Stimulated activated CD4-positive, alpha-beta T cell treated with anti-CD3 and anti-CD28 coated beads, Interleukin-12 subunit alpha, Interleukin-12 subunit beta, amount 100 ng/mL, for 48 hours (primary cell): ENCODE data around the gene PAPLN.
"Not testable (repeated sequence)": the region's sequence is repeated elsewhere in the genome, so short reads cannot be mapped to it uniquely, and the experiment has no call there.

Experiments
- DNase-seq, 3 donors: peaks; one replicate each; pipeline ENCODE4 v3.0.0-alpha.2; 2020; ENCODE audit warnings: low read depth in 2 of 3, low spot score in 1 of 3

PAPLN gene, protein sequence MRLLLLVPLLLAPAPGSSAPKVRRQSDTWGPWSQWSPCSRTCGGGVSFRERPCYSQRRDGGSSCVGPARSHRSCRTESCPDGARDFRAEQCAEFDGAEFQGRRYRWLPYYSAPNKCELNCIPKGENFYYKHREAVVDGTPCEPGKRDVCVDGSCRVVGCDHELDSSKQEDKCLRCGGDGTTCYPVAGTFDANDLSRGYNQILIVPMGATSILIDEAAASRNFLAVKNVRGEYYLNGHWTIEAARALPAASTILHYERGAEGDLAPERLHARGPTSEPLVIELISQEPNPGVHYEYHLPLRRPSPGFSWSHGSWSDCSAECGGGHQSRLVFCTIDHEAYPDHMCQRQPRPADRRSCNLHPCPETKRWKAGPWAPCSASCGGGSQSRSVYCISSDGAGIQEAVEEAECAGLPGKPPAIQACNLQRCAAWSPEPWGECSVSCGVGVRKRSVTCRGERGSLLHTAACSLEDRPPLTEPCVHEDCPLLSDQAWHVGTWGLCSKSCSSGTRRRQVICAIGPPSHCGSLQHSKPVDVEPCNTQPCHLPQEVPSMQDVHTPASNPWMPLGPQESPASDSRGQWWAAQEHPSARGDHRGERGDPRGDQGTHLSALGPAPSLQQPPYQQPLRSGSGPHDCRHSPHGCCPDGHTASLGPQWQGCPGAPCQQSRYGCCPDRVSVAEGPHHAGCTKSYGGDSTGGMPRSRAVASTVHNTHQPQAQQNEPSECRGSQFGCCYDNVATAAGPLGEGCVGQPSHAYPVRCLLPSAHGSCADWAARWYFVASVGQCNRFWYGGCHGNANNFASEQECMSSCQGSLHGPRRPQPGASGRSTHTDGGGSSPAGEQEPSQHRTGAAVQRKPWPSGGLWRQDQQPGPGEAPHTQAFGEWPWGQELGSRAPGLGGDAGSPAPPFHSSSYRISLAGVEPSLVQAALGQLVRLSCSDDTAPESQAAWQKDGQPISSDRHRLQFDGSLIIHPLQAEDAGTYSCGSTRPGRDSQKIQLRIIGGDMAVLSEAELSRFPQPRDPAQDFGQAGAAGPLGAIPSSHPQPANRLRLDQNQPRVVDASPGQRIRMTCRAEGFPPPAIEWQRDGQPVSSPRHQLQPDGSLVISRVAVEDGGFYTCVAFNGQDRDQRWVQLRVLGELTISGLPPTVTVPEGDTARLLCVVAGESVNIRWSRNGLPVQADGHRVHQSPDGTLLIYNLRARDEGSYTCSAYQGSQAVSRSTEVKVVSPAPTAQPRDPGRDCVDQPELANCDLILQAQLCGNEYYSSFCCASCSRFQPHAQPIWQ

DNA sequence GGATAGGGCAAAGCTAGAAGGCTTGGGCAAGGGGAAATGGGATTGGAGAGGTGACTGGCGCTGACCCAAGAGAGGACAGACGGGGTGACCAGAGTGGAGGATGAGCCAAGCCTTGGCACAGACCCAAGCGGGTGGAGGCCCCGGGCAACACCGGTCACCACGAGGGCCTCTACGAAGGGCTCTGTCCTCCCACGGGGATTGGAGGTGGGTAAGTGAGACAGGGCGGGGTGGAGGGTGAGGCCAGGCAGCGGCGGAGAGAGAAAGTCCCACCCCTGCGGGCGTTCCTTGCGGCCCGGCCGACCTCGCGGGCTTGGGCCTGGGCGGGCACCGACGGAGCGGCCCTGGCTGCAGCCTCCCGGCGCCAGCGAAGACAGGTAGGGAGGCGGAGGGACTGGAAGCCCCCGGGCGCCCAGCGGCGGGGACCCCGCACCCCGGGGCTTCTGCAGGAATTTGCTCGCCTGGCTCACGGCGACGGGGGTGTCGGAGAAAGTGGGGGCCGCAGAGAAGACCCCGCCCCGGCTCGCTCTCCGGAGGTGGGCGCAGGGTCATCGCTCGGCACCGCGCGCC, at the start of gene PAPLN:
Gene PAPLN, plus strand, starts transcription at position 288 of the 567 bp plus-strand sequence. CDS start 2,273 bp downstream, outside the sequence.
- no peak for DNase-seq

DNA sequence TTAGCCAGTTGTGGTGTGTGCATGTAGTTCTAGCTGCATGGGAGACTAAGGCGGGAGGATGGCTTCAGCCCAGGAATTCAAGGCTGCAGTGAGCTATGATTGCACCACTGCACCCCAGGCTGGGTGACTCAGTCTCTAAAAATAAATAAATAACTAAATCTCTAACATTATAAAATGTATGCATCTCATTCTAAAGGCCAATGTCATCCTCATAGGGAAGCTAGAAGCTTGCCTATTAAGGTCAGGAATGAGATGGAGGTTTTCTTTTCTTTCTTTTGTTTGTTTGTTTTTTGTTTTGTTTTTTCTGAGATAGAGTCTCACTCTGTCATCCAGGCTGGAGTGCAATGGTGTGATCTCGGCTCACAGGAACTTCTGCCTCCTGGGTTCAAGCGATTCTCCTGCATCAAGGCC, 48.8 kb upstream of the PAPLN start:
- DNase-seq, result no peak

DNA sequence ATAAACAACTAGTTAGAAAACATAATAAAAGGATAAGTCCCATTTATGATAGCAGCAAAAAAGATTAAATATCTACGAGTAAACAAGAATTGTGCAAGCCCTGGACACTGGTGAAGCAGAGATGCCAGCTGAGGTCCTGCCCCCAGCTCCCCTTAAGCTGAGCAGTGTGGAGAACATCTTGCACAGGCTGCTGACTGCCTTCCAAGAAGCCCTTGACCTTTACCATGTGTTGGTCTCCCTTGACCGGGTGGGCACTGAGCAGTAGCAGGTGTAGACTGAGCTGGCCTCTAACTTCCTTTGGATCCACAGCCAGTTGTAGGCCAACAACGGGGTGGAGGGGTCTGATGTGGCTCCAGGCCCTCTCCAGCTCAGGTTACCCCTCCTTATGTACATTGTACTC, 47.7 kb upstream of the PAPLN start:
- no peak for DNase-seq

DNA sequence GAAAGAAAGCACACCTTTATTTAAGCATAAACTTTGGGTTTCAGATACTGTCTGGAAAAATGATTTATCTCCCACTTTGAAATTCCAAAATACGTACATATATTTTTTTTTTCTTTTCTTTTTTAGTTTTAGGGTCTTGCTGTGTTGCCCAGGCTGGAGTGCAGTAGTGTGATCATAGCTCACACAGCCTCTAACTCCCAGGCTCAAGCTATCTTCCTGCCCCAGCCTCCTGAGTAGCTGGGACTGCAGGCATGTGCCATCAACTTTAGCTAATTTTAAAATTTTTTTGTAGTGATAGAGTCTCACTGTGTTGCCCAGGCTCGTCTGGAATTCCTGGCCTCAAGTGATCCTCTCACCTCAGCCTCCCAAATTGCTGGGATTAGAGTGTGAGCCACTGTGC, 45.9 kb upstream of the PAPLN start:
- DNase-seq, result no peak

DNA sequence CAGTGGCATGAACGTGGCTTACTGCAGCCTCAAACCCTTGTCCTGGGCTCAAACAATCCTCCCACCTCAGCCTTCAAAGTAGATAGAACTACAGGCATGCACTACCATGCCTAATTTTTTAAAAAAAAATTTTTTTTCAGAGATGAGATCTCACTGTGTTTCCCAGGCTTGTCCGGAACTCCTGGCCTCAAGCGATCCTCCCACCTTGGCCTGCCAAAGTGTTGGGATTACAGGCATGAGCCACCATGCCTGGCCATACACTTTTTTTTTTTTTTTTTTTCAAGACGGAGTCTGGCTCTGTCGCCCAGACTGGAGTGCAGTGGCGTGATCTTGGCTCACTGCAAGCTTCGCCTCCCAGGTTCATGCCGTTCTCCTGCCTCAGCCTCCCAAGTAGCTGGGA, 43.0 kb upstream of the PAPLN start:
- not testable (repeated sequence) for DNase-seq

DNA sequence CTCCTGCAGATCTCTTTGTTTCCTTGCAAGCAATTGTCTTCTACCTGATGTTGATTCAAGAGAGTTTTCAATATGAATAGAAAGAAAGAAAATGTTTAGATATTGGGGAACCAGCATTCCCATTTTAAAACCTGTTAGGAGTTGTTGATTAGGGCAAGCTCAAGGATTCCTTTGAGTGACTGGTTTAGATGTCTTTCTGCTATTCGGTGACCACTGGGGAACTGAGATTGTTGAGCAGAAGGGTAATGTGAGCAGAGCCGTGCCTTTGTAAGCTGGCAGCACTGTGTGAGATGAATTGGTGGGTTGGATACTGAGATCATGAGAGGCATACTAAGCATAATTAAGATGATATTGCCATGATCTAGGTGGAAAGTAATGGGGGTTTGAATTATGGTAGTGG, 39.1 kb upstream of the PAPLN start:
- no peak for DNase-seq

DNA sequence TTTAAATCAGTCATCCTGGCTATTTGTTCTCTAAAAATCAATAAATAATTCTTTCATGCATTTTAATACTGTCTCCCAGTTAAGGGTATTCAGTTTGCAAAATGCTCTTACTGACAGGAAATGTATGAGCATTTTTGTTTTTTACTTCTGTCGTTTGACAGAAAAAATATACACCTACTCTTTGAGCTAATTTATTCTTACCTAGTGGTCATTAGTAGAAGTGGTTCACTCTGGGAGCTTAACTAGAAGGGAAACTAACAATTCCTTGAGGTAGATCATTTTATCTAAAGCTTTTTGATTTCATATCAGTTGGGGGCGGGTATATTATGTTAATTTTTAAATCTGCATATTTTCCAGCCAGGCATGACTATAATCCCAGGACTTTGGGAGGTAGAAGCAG, 33.8 kb upstream of the PAPLN start:
- DNase-seq, result no peak

DNA sequence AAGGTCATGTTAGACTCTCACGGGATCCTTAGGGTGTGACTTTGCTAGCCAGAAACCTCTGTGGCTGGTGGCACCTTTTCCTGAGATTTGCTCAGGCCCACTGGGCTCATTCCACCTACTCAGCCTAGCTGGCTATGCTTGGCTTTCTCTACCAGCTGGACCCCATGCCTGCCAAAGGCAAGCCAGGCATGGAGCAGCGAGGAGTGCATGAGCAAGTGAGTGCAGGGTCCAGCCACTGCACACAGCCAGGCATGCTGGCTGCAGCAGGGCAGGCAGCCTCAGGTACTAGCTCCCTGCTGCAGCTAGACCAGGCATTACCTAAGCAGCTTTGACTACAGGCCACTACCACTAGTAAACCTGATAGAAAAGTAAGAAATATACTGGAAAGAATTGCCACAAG, 29.7 kb upstream of the PAPLN start:
- no peak for DNase-seq

DNA sequence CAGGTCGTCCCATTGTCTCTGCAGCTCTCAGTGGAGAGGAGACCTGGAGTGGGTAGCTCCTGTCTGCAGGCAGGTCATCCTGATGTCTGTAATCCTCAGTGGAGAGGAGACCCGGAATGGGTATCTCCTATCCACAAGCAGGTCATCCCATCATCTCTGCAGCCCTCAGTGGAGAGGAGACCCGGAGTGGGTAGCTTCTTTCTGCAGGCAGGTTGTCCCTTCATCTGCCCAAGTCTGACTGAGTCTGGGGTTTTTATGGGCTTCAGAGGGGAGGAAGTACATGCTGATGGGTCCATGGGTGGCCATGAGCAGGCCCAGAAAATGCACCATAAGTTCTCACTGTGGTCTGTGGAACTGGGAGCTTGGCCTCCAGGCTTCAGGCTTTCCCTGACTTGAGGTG, 28.9 kb upstream of the PAPLN start:
- DNase-seq, result no peak

DNA sequence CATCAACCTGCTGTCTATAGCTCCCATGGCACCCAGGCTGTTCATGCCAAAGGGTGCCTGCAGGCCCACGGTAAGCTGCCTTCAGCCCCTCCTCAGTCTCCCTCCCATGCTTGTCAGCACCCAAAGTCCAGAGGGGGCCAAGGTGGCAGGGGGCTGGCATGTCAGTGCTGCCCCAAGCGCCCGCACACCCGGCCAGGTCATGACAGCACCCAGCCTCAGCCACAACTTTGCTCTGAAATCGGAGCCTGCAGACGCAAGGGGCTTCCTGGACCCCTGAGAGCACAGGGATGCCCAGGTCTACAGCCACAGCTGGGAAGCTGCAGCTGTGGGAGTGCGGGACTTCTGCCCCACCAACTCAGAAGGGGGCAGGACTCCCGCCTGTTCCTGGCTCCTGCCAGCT, 28.5 kb upstream of the PAPLN start:
- no peak for DNase-seq

DNA sequence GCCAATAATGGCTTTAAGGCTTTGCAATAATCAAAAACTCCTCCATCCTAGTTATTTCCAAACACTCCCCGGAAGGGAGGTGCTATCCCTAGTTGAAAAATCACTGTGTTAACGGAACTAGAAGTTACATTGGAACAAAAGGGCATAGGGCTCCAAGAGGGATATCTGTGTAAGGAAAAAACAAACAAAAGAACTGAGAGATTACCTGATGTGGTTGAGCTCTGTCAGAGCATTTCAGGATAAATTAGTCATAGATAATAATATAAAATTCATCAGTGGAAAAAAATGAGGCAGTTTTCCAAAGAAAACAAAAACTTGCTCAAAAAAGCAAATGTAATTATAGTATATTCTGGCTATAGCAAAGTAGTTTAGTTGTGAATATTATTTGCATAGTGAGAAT, 27.4 kb upstream of the PAPLN start:
- DNase-seq, result no peak

DNA sequence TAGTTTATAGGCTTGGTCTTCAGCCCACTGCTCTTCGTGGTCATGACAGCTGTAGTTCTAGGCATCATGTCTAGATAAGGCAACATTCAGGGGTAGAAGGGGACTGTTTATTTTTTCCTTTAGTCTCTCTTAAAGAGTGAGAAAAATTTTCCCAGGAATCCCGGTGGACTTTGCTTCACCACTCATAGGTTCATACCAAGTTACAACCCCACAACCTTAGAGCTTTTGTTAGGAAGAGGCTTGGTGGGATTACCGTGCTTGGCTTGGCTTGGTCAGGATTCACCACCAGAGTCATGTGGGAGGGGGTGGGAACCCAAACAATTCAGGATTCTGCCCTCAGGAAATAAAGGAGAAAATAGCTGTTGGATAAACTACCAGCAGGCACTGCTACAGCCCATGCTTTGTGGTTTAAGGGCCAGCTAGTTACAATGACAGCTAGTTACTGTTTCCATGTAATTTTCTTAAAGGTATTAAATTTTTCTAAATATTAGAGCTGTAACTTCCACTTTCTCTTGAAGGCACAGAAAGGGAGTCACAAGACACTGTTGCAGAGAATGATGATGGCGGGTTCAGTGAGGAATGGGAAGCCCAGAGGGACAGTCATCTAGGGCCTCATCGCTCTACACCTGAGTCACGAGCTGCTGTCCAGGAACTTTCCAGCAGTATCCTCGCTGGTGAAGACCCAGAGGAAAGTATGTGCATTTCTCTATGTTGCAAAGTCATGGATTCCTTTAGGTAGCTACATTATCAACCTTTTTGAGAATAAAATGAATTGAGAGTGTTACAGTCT, 25.9 kb upstream of the PAPLN start:
- DNase-seq, result no peak

DNA sequence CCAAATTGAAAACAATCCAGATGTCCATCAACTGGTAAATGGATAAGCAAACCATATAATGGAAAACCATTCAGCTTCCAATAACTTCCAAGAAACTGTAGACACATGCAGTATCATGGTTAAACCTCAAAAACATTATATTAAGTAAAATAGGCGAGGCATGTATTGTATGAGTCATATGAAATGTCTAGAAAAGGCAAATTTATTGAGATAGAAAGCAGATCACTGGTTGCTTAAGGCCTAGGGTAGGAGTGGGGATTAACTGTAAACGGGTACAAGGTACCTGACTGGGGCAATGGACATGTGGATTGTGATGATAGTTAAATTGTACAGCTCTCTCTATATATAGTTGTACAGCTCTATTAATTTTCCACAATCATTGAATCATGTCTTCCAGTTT, 21.3 kb upstream of the PAPLN start:
- no peak for DNase-seq

DNA sequence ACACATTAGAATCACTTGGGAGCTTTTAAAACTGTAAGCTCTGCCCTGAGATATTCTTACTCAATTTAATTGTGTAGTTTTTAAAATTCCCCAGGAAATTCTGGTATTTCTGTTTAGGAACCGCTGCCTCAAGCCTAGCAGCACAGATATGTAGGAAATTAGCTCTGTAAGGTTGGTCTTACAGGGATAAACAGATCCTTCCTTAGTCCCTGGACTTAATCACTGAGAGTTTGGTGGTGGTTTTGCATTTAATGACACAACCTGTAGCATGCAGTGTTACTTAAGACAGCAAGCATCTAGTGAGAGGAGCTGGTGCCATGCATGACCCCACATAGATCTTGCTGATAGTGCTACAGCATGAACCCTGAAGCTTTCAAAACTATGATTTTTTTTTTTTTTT, 19.9 kb upstream of the PAPLN start:
- no peak for DNase-seq

DNA sequence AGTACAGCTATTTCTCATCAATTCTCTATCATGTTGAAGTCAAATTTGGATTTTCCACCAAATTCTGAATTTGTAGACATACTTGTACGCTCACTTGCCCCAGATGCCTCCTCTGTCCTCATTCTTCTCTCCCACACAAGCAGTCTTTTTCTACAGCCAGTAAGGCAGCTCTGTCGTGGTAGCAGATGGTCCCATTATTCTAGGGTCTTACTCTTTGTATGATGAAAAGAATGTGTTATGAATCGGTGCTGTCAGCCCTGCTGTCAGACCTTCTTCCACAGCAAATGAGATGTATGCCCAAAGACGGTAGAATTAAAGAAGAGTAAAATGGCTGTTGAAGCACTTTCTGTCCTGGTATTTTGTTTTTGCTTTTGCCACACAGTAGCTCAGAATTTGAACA, 17.2 kb upstream of the PAPLN start:
- DNase-seq, result no peak

DNA sequence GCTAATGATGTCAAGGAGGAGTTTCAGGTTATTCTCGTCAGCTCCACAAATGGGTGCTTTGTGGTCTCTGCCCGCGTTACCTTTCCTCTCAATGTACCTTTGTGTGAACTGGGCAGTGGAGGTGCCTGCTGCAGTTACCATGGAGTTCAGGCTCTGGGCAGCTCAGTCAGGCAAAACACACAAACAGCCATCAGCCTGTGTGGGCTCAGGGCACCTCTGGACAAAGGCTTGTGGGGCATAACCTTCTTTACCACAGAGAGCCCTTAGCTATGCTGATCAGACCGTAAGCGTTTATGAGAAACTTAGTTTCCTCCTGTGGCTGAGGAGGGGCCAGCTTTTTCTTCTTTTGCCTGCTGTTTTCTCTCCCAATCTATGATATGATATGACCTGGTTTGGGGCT, 16.7 kb upstream of the PAPLN start:
- no peak for DNase-seq

DNA sequence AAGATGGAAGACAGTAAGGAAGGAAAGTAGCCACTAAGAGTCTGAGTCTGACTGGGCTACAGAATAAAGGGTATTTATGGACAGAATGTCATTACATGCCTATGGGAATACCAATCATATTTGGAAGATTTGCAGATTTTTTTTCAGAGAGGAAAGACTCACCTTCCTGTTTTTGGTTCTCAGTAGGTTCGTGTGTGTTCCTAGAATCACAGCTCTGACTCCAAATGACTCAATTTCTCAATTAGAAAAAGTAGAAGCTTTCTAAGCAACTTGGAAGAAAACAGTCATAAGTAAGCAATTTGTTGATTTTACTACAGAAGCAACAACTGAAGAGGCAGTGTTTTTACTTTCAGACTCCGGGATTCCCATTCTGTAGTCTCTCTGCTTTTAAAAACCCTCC, 15.4 kb upstream of the PAPLN start:
- no peak for DNase-seq

DNA sequence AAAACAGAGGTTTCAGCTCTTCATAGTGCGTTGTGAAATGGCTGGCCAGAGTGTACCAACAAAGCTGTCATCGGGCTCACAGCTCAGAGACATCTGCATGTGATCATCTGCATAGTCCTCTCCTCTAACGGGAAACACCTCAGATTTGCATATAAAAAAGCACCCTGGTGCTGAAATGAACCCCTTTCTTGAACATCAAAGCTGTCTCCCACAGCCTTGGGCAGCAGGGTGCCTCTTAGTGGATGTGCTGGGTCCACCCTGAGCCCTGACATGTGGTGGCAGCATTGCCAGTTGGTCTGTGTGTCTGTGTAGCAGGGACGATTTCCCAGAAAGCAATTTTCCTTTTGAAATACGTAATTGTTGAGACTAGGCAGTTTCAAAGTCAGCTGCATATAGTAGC, 14.3 kb upstream of the PAPLN start:
- no peak for DNase-seq

DNA sequence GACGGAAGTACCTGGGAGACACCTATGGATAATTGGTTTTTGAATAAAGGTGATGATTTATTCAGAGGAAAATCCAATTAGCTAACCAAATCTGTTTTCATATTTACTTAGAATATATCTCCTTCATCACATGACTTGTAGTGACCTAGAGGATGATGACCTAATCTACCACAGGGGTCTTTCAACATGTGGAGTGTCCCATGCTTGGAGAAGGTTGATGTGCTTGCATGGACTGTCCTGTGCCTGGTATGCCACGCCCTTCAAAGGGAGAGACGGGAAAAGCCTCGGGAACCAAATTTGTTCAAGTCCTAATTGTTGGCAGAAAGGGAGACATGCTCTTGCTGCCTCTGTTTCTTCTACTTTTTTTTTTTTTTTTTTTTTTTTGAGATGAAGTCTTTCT, 11.8 kb upstream of the PAPLN start:
- DNase-seq, result no peak
